Daoy (cell line): ENCODE measurements around the gene AMPD1. TPM values are rescaled to one million over a fixed set of nuclear protein-coding genes. Genes with fewer than 3 reads are reported as not detected.

Source experiments
- DNase-seq: peaks from one replicate; pipeline ENCODE4 v3.0.0-alpha.2; 2015; ENCODE audit warnings: low read depth
- total RNA-seq: library from RNA; depleted of rRNA; stranded (reverse); fragments of >200 nt; shearing (Covaris generic); gene quantifications from 2 replicates; pipeline ENCODE4 v1.2.3, GENCODE V29; 2014; rRNA removed

The AMPD1 gene
- total RNA-seq, 1 experiment from 2014 or later = not detected

DNA sequence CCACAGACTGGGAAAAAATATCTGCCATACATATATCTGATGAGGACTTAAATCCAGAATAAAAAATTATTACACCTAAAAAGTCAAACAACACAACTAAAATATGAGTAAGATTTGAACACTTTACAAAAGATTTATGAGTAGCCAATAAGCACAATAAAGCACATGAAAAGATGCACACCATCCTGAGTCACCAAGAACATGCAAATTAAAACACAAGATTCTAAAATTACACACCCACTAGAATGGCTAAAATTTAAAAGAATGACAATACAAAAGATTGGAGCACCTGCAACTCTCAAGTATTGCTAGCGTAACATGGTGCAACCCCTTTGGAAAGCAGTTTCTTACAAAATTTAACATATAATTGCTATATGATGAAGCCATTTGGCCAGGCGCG lies 56.4 kb downstream of the AMPD1 start:
- no peak for DNase-seq

DNA sequence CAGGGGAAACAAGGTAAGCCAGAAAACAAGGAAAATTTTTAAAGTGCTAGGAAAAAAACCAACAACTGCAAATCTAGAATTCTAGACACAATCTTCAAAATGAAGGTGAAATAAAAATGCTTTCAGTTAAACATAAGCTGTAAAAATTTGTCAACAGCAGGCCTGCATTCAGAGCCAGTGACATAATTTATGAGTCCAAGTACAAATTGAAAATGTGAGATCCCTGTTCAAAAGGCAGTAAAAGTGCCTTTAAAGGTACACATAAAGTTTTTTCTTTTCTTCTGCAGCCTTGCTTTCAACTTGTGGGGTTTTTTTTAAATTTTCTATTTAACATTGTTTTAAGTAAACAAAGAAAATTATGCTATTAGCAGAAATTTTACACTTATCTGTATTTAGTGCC lies 62.9 kb downstream of the AMPD1 start:
- DNase-seq = no peak

DNA sequence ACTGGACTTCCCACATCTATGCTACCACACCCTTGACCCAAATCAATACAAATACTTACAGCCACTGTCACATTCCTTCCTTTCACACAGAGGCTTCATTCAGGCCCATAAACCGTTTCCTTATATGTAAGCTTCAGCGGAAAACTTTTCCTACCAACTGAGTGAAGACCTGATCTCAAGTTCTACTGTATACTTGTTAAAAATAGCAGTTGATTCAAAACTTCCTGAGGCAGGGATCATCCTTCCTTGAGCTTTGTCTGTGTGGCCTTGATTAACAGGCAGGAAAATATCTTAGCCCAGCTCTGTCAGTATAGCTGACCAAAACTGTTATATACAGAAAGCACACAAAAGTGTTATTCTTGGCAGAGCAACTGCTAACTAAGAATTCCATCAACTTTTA lies 68.2 kb downstream of the AMPD1 start:
- DNase-seq = no peak

DNA sequence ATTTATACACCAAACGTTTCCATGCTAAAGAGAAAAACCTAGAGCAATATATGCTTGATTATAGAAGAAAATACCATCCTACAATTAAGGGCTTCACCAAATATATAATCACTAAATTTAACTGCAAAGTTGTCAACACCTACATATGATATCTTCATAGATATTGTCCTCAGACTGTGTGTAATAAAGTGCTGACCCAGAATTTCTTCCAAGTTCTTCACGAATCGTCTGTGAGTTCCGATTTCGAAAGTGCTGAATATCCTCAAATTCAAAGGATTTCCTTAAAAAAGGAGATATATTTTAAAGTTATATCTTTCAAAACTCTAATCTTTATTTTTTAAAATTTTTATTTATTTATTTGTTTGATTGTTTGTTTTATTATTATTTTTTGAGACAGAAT lies 72.0 kb downstream of the AMPD1 start:
- DNase-seq = no peak

Other genes with a start within 250 kb of the AMPD1 start
- 33.3 and 36.2 TPM in 2 replicates for gene TRIM33, start 184.3 kb downstream of the AMPD1 start, total RNA-seq
- 123 and 148 TPM in 2 replicates for gene BCAS2, start 113.9 kb downstream of the AMPD1 start, total RNA-seq
- gene DENND2C, start 25.5 kb downstream of the AMPD1 start, total RNA-seq = 2.0 and 3.2 TPM in 2 replicates
- 164 and 172 TPM in 2 replicates for gene NRAS, start 21.2 kb upstream of the AMPD1 start, total RNA-seq
- 1,171 and 1,260 TPM in 2 replicates for gene CSDE1, start 62.4 kb upstream of the AMPD1 start, total RNA-seq
- gene SIKE1, start 85.1 kb upstream of the AMPD1 start, total RNA-seq = 107 and 116 TPM in 2 replicates
- not detected in 2 replicates for gene SYCP1, start 159.3 kb upstream of the AMPD1 start, total RNA-seq